VCaP (cell line): ENCODE data around the gene ADRB1.

Source experiments
- H3K27ac ChIP-seq: fragments of 450-650 bp; 2 replicates; pipeline ENCODE4 v1.5.1; 2017
- TF ChIP-seq, protein P1 (sequence below): fragments of 450-650 bp; conservative IDR thresholded peaks from 2 replicates; pipeline ENCODE4 v1.5.1; 2017; ENCODE audit warnings: mild to moderate bottlenecking, moderate library complexity

The ADRB1 gene

DNA sequence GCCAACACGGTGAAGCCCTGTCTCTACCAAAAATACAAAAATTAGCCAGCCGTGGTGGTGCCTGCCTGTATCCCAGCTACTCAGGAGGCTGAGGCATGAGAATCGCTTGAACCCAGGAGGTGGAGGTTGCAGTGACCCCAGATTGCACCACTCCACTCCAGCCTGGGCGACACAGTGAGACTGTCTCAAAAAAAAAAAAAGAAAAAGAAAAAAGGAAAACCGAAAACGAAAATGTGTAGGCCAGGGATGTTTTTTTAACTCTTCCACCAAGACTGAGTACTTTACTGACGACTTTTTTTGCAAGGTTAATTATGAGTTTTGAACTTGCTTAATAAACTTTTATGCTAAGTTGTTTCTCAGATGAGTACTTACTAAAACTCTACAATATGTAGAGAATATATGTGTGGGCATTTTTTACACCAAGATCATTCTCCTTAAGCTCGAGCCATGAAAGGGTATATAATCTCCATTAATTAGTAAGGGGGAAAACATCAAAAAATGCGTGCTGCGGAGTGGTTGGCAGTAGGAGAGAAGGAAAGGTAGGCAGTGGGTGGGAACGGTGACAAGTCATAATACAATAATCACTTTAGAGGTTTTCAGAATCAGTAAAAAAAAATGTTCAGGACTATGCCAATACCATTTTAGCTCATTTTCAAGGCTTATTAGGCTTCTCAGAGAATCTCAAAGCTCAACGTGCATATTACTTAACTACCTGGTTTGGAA is 8.6 kb upstream of the ADRB1 start:
- H3K27ac ChIP-seq = no peak overlapping the region
- TF ChIP-seq, protein P1, sequence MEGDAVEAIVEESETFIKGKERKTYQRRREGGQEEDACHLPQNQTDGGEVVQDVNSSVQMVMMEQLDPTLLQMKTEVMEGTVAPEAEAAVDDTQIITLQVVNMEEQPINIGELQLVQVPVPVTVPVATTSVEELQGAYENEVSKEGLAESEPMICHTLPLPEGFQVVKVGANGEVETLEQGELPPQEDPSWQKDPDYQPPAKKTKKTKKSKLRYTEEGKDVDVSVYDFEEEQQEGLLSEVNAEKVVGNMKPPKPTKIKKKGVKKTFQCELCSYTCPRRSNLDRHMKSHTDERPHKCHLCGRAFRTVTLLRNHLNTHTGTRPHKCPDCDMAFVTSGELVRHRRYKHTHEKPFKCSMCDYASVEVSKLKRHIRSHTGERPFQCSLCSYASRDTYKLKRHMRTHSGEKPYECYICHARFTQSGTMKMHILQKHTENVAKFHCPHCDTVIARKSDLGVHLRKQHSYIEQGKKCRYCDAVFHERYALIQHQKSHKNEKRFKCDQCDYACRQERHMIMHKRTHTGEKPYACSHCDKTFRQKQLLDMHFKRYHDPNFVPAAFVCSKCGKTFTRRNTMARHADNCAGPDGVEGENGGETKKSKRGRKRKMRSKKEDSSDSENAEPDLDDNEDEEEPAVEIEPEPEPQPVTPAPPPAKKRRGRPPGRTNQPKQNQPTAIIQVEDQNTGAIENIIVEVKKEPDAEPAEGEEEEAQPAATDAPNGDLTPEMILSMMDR = no peak

DNA sequence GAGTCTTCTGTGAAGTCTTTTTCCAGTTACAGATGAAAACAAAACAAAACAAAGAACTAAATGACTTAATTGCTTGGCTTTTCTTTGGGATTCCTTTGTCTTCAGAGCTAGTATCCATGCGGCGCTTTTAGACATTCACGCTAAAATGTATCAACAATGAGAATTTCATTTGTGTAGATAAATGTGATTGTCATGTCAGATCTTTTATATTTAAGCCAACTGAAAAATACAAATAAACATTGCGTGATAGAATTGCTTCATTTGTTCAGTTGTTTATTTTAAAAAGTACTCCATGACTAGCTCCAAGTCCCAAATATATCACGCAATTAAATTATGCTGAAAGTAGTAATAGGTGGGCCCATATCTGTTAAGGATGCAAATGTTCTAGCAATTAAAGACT is 7.9 kb upstream of the ADRB1 start:
- TF ChIP-seq, protein P1 = no peak
- H3K27ac ChIP-seq = no peak overlapping the region

DNA sequence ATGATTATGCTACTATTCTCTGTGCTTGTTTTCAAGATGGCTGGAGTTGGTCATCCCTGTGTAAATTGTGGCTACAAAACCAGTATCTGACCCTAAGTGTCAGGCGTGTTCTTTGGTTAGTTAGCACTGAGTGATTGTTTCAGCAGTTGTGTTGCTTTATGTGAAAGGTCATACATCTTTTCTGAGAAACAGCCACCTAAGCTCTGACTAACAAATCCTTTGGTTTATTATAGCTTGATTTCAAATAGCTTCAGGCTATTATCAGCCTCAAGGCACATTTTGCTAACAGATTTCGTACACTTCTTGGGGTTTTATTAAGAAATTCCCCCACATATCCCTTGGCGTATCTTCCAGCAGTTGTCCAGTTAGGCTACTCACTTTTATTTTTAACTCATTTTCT is 4.8 kb upstream of the ADRB1 start:
- H3K27ac ChIP-seq = no peak overlapping the region

DNA sequence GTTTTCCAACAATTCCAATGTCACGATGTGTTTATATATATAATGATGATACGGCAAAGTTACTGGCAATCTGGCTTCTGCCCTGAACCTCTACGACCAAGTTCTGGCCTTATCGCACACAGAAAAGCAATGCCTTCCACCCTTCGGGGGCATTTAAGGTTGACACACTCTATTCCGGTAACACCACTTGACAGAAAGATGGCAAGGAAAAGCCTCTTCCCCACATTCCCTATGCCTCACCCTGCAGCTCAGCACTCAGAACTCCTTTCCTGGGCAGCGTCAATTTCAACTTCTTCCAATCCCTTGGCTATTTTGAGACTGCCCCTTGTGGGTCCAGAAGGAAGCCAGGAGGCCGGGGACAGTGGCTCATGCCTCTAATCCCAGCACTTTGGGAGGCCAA is 2.5 kb upstream of the ADRB1 start:
- TF ChIP-seq, protein P1 = no peak
- peak overlapping the region; percentile 94 for H3K27ac ChIP-seq

More for the DNA sequence above, 4.8 kb upstream of the ADRB1 start:
- TF ChIP-seq, protein P1 = no peak

DNA sequence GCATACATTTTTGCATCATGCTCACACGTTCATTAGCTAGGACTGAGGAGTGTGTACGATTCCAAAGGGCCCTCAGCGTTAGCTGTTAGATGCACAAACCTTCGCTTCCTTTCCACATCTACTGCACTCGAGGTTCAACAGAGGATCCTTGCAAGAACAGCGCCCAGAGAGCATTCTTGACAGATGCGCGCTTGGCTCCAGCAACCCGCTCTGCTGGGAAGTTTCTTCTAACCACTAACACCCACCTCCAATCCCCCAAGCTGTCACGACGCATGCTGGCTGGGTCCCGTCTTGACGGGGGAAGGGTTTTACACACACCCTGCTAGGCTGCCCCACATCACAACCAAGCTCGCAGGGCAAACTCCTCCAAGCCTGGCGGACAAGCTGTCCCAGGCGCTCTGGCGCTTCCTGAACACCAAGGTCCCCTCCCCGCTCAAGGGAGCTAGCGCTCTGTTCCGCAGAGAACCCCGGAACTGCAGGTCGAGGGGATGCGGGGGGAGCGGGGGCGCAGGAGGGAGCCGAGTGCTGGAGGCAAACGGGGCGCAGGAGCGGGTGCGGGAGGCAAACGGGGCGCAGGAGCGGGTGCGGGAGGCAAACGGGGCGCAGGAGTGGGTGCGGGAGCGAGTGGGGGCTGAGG is 653 bp upstream of the ADRB1 start:
- peak overlapping the region; percentile 94 for H3K27ac ChIP-seq
- TF ChIP-seq, protein P1 = no peak

DNA sequence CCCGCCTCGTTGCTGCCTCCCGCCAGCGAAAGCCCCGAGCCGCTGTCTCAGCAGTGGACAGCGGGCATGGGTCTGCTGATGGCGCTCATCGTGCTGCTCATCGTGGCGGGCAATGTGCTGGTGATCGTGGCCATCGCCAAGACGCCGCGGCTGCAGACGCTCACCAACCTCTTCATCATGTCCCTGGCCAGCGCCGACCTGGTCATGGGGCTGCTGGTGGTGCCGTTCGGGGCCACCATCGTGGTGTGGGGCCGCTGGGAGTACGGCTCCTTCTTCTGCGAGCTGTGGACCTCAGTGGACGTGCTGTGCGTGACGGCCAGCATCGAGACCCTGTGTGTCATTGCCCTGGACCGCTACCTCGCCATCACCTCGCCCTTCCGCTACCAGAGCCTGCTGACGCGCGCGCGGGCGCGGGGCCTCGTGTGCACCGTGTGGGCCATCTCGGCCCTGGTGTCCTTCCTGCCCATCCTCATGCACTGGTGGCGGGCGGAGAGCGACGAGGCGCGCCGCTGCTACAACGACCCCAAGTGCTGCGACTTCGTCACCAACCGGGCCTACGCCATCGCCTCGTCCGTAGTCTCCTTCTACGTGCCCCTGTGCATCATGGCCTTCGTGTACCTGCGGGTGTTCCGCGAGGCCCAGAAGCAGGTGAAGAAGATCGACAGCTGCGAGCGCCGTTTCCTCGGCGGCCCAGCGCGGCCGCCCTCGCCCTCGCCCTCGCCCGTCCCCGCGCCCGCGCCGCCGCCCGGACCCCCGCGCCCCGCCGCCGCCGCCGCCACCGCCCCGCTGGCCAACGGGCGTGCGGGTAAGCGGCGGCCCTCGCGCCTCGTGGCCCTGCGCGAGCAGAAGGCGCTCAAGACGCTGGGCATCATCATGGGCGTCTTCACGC is 825 bp downstream of the ADRB1 start:
- peak overlapping the region; percentile 94 for H3K27ac ChIP-seq

More for the DNA sequence above, 825 bp downstream of the ADRB1 start:
- TF ChIP-seq, protein P1 = no peak
